MM.1S (cell line): ENCODE data around the gene PEDS1.
"Not testable (repeated sequence)": the region's sequence is repeated elsewhere in the genome, so short reads cannot be mapped to it uniquely, and the experiment has no call there.

Experiments
- DNase-seq: peaks from one replicate; pipeline ENCODE4 v3.0.0-alpha.2; 2015
- H2AFZ ChIP-seq: fragments of 300-600 bp; sonication (generic); 2 replicates; pipeline ENCODE4 v1.6.0; 2016; ENCODE audit warnings: antibody characterized with exemption, low read length
- H3F3A ChIP-seq: fragments of 300-600 bp; sonication (generic); 2 replicates; pipeline ENCODE4 v1.6.1; 2016; ENCODE audit warnings: mild to moderate bottlenecking, antibody characterized with exemption, low read length, moderate library complexity, mixed read lengths; ENCODE audit not compliant: insufficient read depth
- H3K27ac ChIP-seq: fragments of 300-600 bp; sonication (generic); 2 replicates; pipeline ENCODE4 v1.5.1; 2016; ENCODE audit warnings: mild to moderate bottlenecking, low read length
- H3K27me3 ChIP-seq: fragments of 300-600 bp; sonication (generic); replicated peaks from 2 replicates; pipeline ENCODE4 v1.6.0; 2016; ENCODE audit warnings: low read length; ENCODE audit not compliant: insufficient read depth
- H3K36me3 ChIP-seq: fragments of 300-600 bp; sonication (generic); replicated peaks from 2 replicates; pipeline ENCODE4 v1.6.1; 2016; ENCODE audit warnings: mild to moderate bottlenecking, low read length, mixed read lengths; ENCODE audit not compliant: insufficient read depth
- H3K4me1 ChIP-seq: fragments of 300-600 bp; sonication (generic); 2 replicates; pipeline ENCODE4 v1.6.1; 2016; ENCODE audit warnings: low read length, mixed read lengths
- H3K4me2 ChIP-seq: fragments of 300-600 bp; sonication (generic); 2 replicates; pipeline ENCODE4 v1.6.0; 2016; ENCODE audit warnings: low read depth, low read length
- H3K4me3 ChIP-seq: fragments of 300-600 bp; sonication (generic); 2 replicates; pipeline ENCODE4 v1.5.1; 2016; ENCODE audit warnings: low read length, mixed read lengths
- H3K79me2 ChIP-seq: fragments of 300-600 bp; sonication (generic); 2 replicates; pipeline ENCODE4 v1.6.1; 2016; ENCODE audit warnings: mixed run types, low read length, mixed read lengths
- H3K9ac ChIP-seq: fragments of 300-600 bp; sonication (generic); 2 replicates; pipeline ENCODE4 v1.6.1; 2016; ENCODE audit warnings: low read length, mixed read lengths
- H3K9me2 ChIP-seq: fragments of 300-600 bp; sonication (generic); replicated peaks from 2 replicates; pipeline ENCODE4 v1.6.1; 2016; ENCODE audit warnings: mild to moderate bottlenecking, low read length, mixed read lengths; ENCODE audit not compliant: insufficient read depth
- H3K9me3 ChIP-seq: fragments of 300-600 bp; sonication (generic); replicated peaks from 2 replicates; pipeline ENCODE4 v1.6.1; 2016; ENCODE audit warnings: mild to moderate bottlenecking, low read length, mixed read lengths; ENCODE audit not compliant: insufficient read depth
- H4K20me1 ChIP-seq: fragments of 300-600 bp; sonication (generic); 2 replicates; pipeline ENCODE4 v1.6.1; 2016; ENCODE audit warnings: mild to moderate bottlenecking, low read length, moderate library complexity, mixed read lengths; ENCODE audit not compliant: insufficient read depth
- EZH2 ChIP-seq: fragments of 300-600 bp; sonication (generic); optimal IDR thresholded peaks from 2 replicates; pipeline ENCODE3; 2017; ENCODE audit warnings: low read depth, mild to moderate bottlenecking, antibody characterized with exemption, low read length, mixed read lengths
- EZH2phosphoT487 ChIP-seq: fragments of 300-600 bp; sonication (generic); IDR thresholded peaks from 2 replicates; pipeline ENCODE4 v1.6.1; 2018; ENCODE audit warnings: antibody characterized with exemption, low read length
- TF ChIP-seq, protein P1 (sequence below): fragments of 300-600 bp; sonication (generic); IDR thresholded peaks from 2 replicates; pipeline ENCODE4 v1.5.1; 2016; ENCODE audit warnings: antibody characterized with exemption, low read length, mixed read lengths

The PEDS1 gene

DNA sequence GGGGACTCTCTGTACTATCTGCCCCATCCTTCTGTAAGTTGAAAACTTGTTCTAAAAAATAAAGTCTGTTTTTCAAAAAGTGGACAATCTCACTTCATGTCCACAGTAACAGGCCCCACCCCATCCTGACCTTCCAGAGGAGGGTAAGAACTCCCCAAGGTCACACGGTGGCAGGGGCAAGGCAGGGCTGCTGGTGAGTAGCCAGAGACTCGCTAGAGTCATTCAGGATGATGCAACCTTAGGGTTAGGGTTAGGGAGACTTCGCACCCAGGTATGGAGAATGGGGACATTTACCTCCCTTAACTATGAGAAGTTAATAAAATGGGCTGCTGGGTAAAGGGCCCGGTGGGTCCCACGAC, 15.4 kb downstream of the PEDS1 start:
- H3K27me3 ChIP-seq, result no peaks in the 10 kb centered on the region
- no peaks in the 10 kb centered on the region for H3K4me1 ChIP-seq
- no peaks in the 10 kb centered on the region for H3K9me2 ChIP-seq
- no peak for DNase-seq
- H3K4me3 ChIP-seq, result no peak overlapping the region
- TF ChIP-seq, protein P1, sequence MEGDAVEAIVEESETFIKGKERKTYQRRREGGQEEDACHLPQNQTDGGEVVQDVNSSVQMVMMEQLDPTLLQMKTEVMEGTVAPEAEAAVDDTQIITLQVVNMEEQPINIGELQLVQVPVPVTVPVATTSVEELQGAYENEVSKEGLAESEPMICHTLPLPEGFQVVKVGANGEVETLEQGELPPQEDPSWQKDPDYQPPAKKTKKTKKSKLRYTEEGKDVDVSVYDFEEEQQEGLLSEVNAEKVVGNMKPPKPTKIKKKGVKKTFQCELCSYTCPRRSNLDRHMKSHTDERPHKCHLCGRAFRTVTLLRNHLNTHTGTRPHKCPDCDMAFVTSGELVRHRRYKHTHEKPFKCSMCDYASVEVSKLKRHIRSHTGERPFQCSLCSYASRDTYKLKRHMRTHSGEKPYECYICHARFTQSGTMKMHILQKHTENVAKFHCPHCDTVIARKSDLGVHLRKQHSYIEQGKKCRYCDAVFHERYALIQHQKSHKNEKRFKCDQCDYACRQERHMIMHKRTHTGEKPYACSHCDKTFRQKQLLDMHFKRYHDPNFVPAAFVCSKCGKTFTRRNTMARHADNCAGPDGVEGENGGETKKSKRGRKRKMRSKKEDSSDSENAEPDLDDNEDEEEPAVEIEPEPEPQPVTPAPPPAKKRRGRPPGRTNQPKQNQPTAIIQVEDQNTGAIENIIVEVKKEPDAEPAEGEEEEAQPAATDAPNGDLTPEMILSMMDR, result no peak
- TF ChIP-seq EZH2 (no peak), EZH2phosphoT487 (no peak)
- no peaks in the 10 kb centered on the region for H4K20me1 ChIP-seq
- H2AFZ ChIP-seq, result no peak overlapping the region
- H3K79me2 ChIP-seq, result peaks cover 4% of the 10 kb centered on the region; the same call in 1 of the 2 replicates
- H3K4me2 ChIP-seq, result no peak overlapping the region
- no peaks in the 10 kb centered on the region for H3K36me3 ChIP-seq
- H3K9ac ChIP-seq, result no peak overlapping the region
- H3K9me3 ChIP-seq, result no peaks in the 10 kb centered on the region
- H3K27ac ChIP-seq, result no peak overlapping the region
- no peaks in the 10 kb centered on the region for H3F3A ChIP-seq

- not testable (repeated sequence) for H3K9me3 ChIP-seq, DNase-seq, H2AFZ ChIP-seq, H3K4me3 ChIP-seq, H3K4me2 ChIP-seq, H3K4me1 ChIP-seq, H3K27me3 ChIP-seq, H3K27ac ChIP-seq, H3K9ac ChIP-seq, H3K79me2 ChIP-seq, H3F3A ChIP-seq, H4K20me1 ChIP-seq, H3K9me2 ChIP-seq, H3K36me3 ChIP-seq
Measured at GRCh38 chr20:50137702-50138101, 15.8 kb downstream of the PEDS1 start.

DNA sequence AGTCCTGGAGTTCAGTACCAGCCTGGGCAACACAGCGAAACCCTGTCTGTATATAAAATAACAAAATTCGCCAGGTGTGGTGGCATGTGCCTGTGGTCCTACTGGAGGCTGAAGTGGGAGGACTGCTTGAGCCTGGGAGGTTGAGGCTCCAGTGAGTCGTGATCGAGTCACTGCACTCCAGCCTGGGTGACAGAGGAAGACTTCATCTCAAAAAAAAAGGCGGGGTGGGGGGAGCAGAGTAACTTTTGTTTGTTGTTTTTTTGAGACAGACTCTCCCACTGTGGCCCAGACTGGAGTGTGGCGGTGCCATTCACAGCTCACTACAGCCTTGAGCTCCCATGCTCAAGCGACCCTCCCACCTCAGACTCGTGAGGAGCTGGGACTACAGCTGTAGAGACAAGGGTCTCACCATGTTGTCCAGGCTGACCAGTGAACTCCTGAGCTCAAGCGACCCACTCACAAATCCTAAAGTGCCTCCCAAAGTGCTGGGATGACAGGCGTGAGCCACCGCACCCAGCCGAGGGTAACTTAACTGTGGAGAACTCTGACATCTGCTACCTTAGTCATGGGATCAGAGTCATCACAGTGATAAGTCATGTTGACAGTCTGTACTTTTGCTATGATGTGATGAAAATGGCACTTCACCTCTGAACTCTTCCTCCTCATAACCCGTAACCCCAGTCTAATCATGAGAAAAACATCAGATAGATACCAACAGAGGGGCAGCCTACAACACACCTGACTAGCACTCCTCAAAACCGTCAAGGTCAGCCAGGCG, 16.5 kb downstream of the PEDS1 start:
- no peak for DNase-seq
- H3K9me2 ChIP-seq, result no peaks in the 10 kb centered on the region
- no peak overlapping the region for H2AFZ ChIP-seq
- H3K79me2 ChIP-seq, result peaks cover 4% of the 10 kb centered on the region; the same call in 1 of the 2 replicates
- no peaks in the 10 kb centered on the region for H3K27me3 ChIP-seq
- H3K9ac ChIP-seq, result no peak overlapping the region
- H3K4me3 ChIP-seq, result no peak overlapping the region
- no peaks in the 10 kb centered on the region for H4K20me1 ChIP-seq
- H3K27ac ChIP-seq, result no peak overlapping the region
- H3F3A ChIP-seq, result no peaks in the 10 kb centered on the region
- H3K4me2 ChIP-seq, result no peak overlapping the region
- H3K4me1 ChIP-seq, result no peaks in the 10 kb centered on the region
- H3K36me3 ChIP-seq, result no peaks in the 10 kb centered on the region
- TF ChIP-seq EZH2 (no peak), EZH2phosphoT487 (no peak)
- TF ChIP-seq, protein P1, result no peak
- no peaks in the 10 kb centered on the region for H3K9me3 ChIP-seq

- H3K9me2 ChIP-seq, H3K36me3 ChIP-seq, H3K79me2 ChIP-seq, H3K27ac ChIP-seq, H3K9ac ChIP-seq, DNase-seq, H3F3A ChIP-seq, H3K4me3 ChIP-seq, H4K20me1 ChIP-seq, H3K9me3 ChIP-seq, H3K4me2 ChIP-seq, H3K4me1 ChIP-seq, H2AFZ ChIP-seq, H3K27me3 ChIP-seq: not testable (repeated sequence)
Measured at GRCh38 chr20:50135157-50135556, 18.4 kb downstream of the PEDS1 start.
